B cell (primary cell): ENCODE measurements around the gene HS1BP3. TPM values are rescaled to one million over a fixed set of nuclear protein-coding genes. Genes with fewer than 3 reads are reported as not detected.

Experiments used
- ATAC-seq: fragments of 200-7000 bp; cut with Tn5 transposase; one replicate; pipeline ENCODE4 v1.10.0; 2021; ENCODE audit warnings: low read depth, mild to moderate bottlenecking, moderate number of reproducible peaks, moderate library complexity
- CTCF ChIA-PET: fragments of 350-600 bp; sonication (Branson Sonifier 250); formaldehyde crosslinking; loops from one replicate; lab custom pipeline; 2021; ENCODE audit warnings: antibody characterized with exemption, inconsistent platforms; lab: Charles Lee
- POLR2A ChIA-PET: fragments of 350-600 bp; sonication (Branson Sonifier 250); formaldehyde crosslinking; loops from one replicate; lab custom pipeline; 2021; ENCODE audit warnings: antibody characterized with exemption; lab: Charles Lee
- DNase-seq: peaks from one replicate; pipeline ENCODE4 v3.0.0; 2013
- H2AFZ ChIP-seq: 2 replicates; pipeline ENCODE4 v1.6.1; 2012; ENCODE audit warnings: mild to moderate bottlenecking, low read depth, low read length; ENCODE audit not compliant: insufficient read depth, poor library complexity, severe bottlenecking
- H3K27ac ChIP-seq, 2 donors: 1 replicate in 1 of 2; 2 replicates in 1 of 2; pipeline ENCODE4 v1.5.1; 2012 to 2013; ENCODE audit warnings: low read length in 2 of 2, mild to moderate bottlenecking in 2 of 2, moderate library complexity in 1 of 2
- H3K27me3 ChIP-seq, 4 experiments: fragments of 200-600 bp in 1 of 4; sonication (generic) in 1 of 4; replicated peaks in 1 of 4; 1 replicate in 2 of 4; 2 replicates in 2 of 4; pipeline versions ENCODE4 v1.6.1 to v1.7.0; 2013 to 2016; ENCODE audit warnings: low read length in 3 of 4, mild to moderate bottlenecking in 2 of 4, mixed read lengths in 1 of 4, moderate library complexity in 1 of 4; ENCODE audit not compliant: insufficient read depth in 4 of 4, control insufficient read depth in 3 of 4; ENCODE audit errors: control extremely low read depth in 1 of 4
- H3K36me3 ChIP-seq, 2 experiments: replicated peaks in 1 of 2; 1 replicate in 1 of 2; 2 replicates in 1 of 2; pipeline versions ENCODE4 v1.6.1 to v1.7.1; 2013; ENCODE audit warnings: low read length in 1 of 2; ENCODE audit not compliant: insufficient read depth in 2 of 2, control insufficient read depth in 1 of 2; ENCODE audit errors: control extremely low read depth in 1 of 2, extremely low read depth in 1 of 2
- H3K4me1 ChIP-seq, 2 donors: fragments of 200-600 bp in 1 of 2; sonication (generic) in 1 of 2; 1 replicate in 1 of 2; 2 replicates in 1 of 2; pipeline versions ENCODE4 v1.5.1 to v1.6.1; 2013 to 2017; ENCODE audit warnings: low read length in 2 of 2; ENCODE audit not compliant: control insufficient read depth in 2 of 2, insufficient read depth in 2 of 2
- H3K4me2 ChIP-seq: replicated peaks from 2 replicates; pipeline ENCODE3; 2012; ENCODE audit warnings: mild to moderate bottlenecking, low read depth, low read length; ENCODE audit not compliant: poor library complexity, severe bottlenecking
- H3K4me3 ChIP-seq, 5 experiments: fragments of 200-600 bp in 1 of 5; sonication (generic) in 1 of 5; 1 replicate in 3 of 5; 2 replicates in 2 of 5; pipeline versions ENCODE4 v1.5.1 to v1.7.0; 2011 to 2016; ENCODE audit warnings: low read length in 4 of 5, mild to moderate bottlenecking in 4 of 5, low read depth in 2 of 5, control low read depth in 1 of 5, moderate library complexity in 1 of 5; ENCODE audit not compliant: insufficient read depth in 1 of 5; ENCODE audit errors: control extremely low read depth in 1 of 5, extremely low read depth in 1 of 5
- H3K79me2 ChIP-seq: fragments of 200-600 bp; sonication (generic); one replicate; pipeline ENCODE4 v1.6.0; 2016; ENCODE audit warnings: low read length; ENCODE audit not compliant: control insufficient read depth, insufficient read depth
- H3K9ac ChIP-seq: fragments of 200-600 bp; sonication (generic); 2 replicates; pipeline ENCODE4 v1.6.1; 2017; ENCODE audit warnings: mild to moderate bottlenecking, low read length, moderate library complexity
- H3K9me3 ChIP-seq, 3 donors: one replicate each; pipeline versions ENCODE4 v1.6.1 to v1.7.1; 2013; ENCODE audit warnings: low read length in 2 of 3; ENCODE audit not compliant: control insufficient read depth in 2 of 3, insufficient read depth in 1 of 3; ENCODE audit errors: control extremely low read depth in 1 of 3
- H4K20me1 ChIP-seq: 2 replicates; pipeline ENCODE4 v1.6.0; 2012; ENCODE audit warnings: mild to moderate bottlenecking, low read length; ENCODE audit not compliant: insufficient read depth, control insufficient read depth, poor library complexity, severe bottlenecking
- H3K27ac Mint-ChIP-seq: one replicate; pipeline ENCODE4 v1.8.0; 2021; ENCODE audit warnings: mixed read lengths
- H3K27me3 Mint-ChIP-seq: one replicate; pipeline ENCODE4 v1.8.0; 2021; ENCODE audit warnings: mixed read lengths
- H3K4me1 Mint-ChIP-seq: one replicate; pipeline ENCODE4 v1.8.0; 2021; ENCODE audit warnings: mixed read lengths
- H3K4me3 Mint-ChIP-seq: one replicate; pipeline ENCODE4 v1.8.0; 2021; ENCODE audit warnings: mixed read lengths
- H3K9me3 Mint-ChIP-seq: one replicate; pipeline ENCODE4 v1.8.0; 2022; ENCODE audit warnings: mixed read lengths; ENCODE audit not compliant: insufficient read depth
- EZH2 ChIP-seq: IDR thresholded peaks from 2 replicates; pipeline ENCODE4 v1.6.1; 2012; ENCODE audit warnings: borderline replicate concordance, low read depth, mild to moderate bottlenecking, moderate library complexity, low read length; ENCODE audit not compliant: insufficient read depth, poor library complexity, severe bottlenecking
- WGBS: methylation state at CpG from one replicate; pipeline ENCODE4 v1.1.5; 2013; ENCODE audit warnings: missing lambda C conversion rate; ENCODE audit not compliant: insufficient coverage; 5-methylcytosine and 5-hydroxymethylcytosine counted together
- intact Hi-C: fragments of 100-400 bp; cut with micrococcal nuclease; formaldehyde crosslinking; loops from one replicate; pipeline ENCODE4 v1.10.0; 2022
- polyA plus RNA-seq: library from polyadenylated mRNA; depleted of rRNA; stranded (reverse); fragments of >200 nt; gene quantifications from 2 replicates; pipeline ENCODE4 v1.2.3, GENCODE V29; 2012
- total RNA-seq, 2 donors: library from RNA; stranded (reverse); fragments of 120-200 nt in 1 of 2; gene quantifications; 1 replicate in 1 of 2; 2 replicates in 1 of 2; pipeline versions ENCODE4 v1.2.3 to v1.2.4, GENCODE V29; 2013 to 2022
- TF ChIP-seq, protein P1 (sequence below): fragments of 200-600 bp; IDR thresholded peaks from one replicate; pipeline ENCODE4 v1.8.0; 2022; ENCODE audit warnings: antibody characterized with exemption, mild to moderate bottlenecking

The HS1BP3 gene
- total and polyA plus RNA-seq, 2 donors (not counting 1 experiment from before 2014, with no cell fraction given) = 27.8 to 28.7 TPM

DNA sequence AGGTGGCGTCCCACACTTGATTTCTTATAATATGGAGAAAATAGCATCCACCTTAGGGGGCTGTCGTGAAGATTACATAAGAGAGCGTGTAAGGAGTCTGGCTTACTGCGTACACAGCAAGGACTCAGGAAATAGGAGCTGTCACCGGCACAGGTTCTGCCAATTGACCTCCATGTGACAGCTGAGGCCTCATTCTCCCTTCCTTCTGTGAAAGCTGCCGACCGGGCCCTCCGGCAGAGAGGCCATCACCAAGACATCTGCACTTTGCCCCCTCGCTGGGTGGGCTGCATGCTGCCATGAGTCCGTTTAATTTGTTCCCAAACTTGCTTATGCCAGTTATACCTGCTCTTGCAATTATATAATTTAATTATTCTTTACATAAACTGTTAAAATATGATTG, 27.7 kb downstream of the HS1BP3 start:
- Mint-ChIP-seq H3K4me1 (no peaks in the 10 kb centered on the region), H3K27me3 (no peaks in the 10 kb centered on the region), H3K27ac (no peak overlapping the region), H3K9me3 (no peaks in the 10 kb centered on the region), H3K4me3 (no peak overlapping the region)
- H3K27me3 ChIP-seq = no peaks in the 10 kb centered on the region
- TF ChIP-seq EZH2 = no peak
- TF ChIP-seq, protein P1, sequence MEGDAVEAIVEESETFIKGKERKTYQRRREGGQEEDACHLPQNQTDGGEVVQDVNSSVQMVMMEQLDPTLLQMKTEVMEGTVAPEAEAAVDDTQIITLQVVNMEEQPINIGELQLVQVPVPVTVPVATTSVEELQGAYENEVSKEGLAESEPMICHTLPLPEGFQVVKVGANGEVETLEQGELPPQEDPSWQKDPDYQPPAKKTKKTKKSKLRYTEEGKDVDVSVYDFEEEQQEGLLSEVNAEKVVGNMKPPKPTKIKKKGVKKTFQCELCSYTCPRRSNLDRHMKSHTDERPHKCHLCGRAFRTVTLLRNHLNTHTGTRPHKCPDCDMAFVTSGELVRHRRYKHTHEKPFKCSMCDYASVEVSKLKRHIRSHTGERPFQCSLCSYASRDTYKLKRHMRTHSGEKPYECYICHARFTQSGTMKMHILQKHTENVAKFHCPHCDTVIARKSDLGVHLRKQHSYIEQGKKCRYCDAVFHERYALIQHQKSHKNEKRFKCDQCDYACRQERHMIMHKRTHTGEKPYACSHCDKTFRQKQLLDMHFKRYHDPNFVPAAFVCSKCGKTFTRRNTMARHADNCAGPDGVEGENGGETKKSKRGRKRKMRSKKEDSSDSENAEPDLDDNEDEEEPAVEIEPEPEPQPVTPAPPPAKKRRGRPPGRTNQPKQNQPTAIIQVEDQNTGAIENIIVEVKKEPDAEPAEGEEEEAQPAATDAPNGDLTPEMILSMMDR = no peak
- H2AFZ ChIP-seq = no peak overlapping the region
- ChIA-PET CTCF (no interaction called here), POLR2A (no interaction called here)
- no peak overlapping the region for H3K27ac ChIP-seq
- no peaks in the 10 kb centered on the region for H3K9me3 ChIP-seq
- H3K79me2 ChIP-seq = no peaks in the 10 kb centered on the region
- intact Hi-C loops = no loop called here
- WGBS = 100% methylated on average over 4 of the region's 10 CpGs
- H3K4me1 ChIP-seq = no peaks in the 10 kb centered on the region
- H4K20me1 ChIP-seq = no peaks in the 10 kb centered on the region
- no peak for DNase-seq
- H3K4me3 ChIP-seq = no peak overlapping the region
- H3K4me2 ChIP-seq = no peak overlapping the region
- no peak for ATAC-seq
- peaks cover 0 to 67% of the 10 kb centered on the region in 2 experiments for H3K36me3 ChIP-seq
- H3K9ac ChIP-seq = no peak overlapping the region

DNA sequence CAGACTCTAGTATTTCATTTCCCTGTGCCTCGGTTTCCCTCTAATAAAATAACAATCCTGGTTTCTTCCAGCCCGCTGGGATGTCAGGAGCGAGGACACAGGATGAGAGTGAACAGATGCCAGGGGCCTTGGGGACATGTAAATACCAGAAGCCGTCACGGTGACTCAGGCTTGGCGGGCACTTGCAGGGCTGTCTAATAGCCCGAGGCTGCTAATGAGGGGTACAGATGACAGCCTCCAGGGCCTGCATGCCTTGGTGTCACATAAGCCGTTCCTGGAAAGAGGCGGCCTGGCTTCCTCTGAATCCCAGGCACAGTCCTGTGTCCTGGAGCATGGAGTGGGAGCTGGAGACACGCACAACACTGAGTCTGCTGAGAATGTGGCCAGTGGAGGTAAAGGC, 28.2 kb downstream of the HS1BP3 start:
- WGBS = 92% methylated on average over 10 of the region's 10 CpGs
- Histone ChIP-seq H3K36me3 (peaks cover 0 to 68% of the 10 kb centered on the region in 2 experiments), H3K27ac (no peak overlapping the region), H3K27me3 (no peaks in the 10 kb centered on the region), H3K4me3 (no peak overlapping the region), H2AFZ (no peak overlapping the region), H3K4me2 (no peak overlapping the region), H4K20me1 (no peaks in the 10 kb centered on the region), H3K9ac (no peak overlapping the region), H3K79me2 (no peaks in the 10 kb centered on the region), H3K4me1 (no peaks in the 10 kb centered on the region), H3K9me3 (no peaks in the 10 kb centered on the region)
- Mint-ChIP-seq H3K27me3 (no peaks in the 10 kb centered on the region), H3K9me3 (no peaks in the 10 kb centered on the region), H3K27ac (no peak overlapping the region), H3K4me1 (no peaks in the 10 kb centered on the region), H3K4me3 (no peak overlapping the region)
- POLR2A ChIA-PET = no interaction called here
- ATAC-seq (no peak), DNase-seq (no peak)
- intact Hi-C loops = no loop called here
- TF ChIP-seq, protein P1 = no peak
- CTCF ChIA-PET = no interaction called here
